SK-N-SH treated with all-trans-retinoic acid at 6 μM for 48 hours (cell line): Measurements from ENCODE around the gene ADH5.

ENCODE experiments used
- ATAC-seq: fragments of 200-7000 bp; cut with Tn5 transposase; 3 replicates; pipeline ENCODE4 v1.9.1; 2020; ENCODE audit warnings: mild to moderate bottlenecking, moderate library complexity
- ARNTL ChIP-seq: fragments of 450-650 bp; formaldehyde crosslinking; IDR thresholded peaks from 2 replicates; pipeline ENCODE4 v1.5.0; 2020; ENCODE audit warnings: low read depth, mild to moderate bottlenecking, moderate library complexity, borderline replicate concordance
- BACH2 ChIP-seq: fragments of 250-450 bp; sonication (Bioruptor Pico); IDR thresholded peaks from 2 replicates; pipeline ENCODE4 v1.9.0; 2021; ENCODE audit warnings: mild to moderate bottlenecking, borderline replicate concordance
- CSDC2 ChIP-seq: fragments of 250-450 bp; sonication (Bioruptor Pico); IDR thresholded peaks from 2 replicates; pipeline ENCODE4 v1.5.0; 2020; ENCODE audit warnings: mild to moderate bottlenecking, moderate library complexity
- ESRRG ChIP-seq: fragments of 250-450 bp; sonication (Bioruptor Pico); IDR thresholded peaks from 2 replicates; pipeline ENCODE4 v1.6.1; 2021; ENCODE audit warnings: mild to moderate bottlenecking
- GLIS3 ChIP-seq: fragments of 250-450 bp; sonication (Bioruptor Pico); IDR thresholded peaks from 2 replicates; pipeline ENCODE4 v1.5.0; 2020; ENCODE audit warnings: mild to moderate bottlenecking, moderate library complexity
- ISL1 ChIP-seq: fragments of 250-450 bp; sonication (Bioruptor Pico); IDR thresholded peaks from 2 replicates; pipeline ENCODE4 v2.1.2; 2022; ENCODE audit warnings: mild to moderate bottlenecking, moderate library complexity
- OSR1 ChIP-seq: fragments of 250-450 bp; sonication (Bioruptor Pico); IDR thresholded peaks from 2 replicates; pipeline ENCODE4 v1.8.0; 2022; ENCODE audit warnings: moderate library complexity, mild to moderate bottlenecking, inconsistent platforms
- PPARA ChIP-seq: fragments of 250-450 bp; sonication (Bioruptor Pico); IDR thresholded peaks from 2 replicates; pipeline ENCODE4 v1.5.0; 2020; ENCODE audit warnings: mild to moderate bottlenecking, borderline replicate concordance
- RARB ChIP-seq: fragments of 250-450 bp; sonication (Bioruptor Pico); IDR thresholded peaks from 2 replicates; pipeline ENCODE4 v1.8.0; 2021; ENCODE audit warnings: mild to moderate bottlenecking, moderate library complexity
- SNAI2 ChIP-seq: fragments of 250-450 bp; sonication (Bioruptor Pico); IDR thresholded peaks from 2 replicates; pipeline ENCODE4 v1.5.0; 2020; ENCODE audit warnings: mild to moderate bottlenecking, moderate library complexity
- TCF4 ChIP-seq: fragments of 250-450 bp; sonication (Bioruptor Pico); IDR thresholded peaks from 2 replicates; pipeline ENCODE4 v1.8.0; 2021; ENCODE audit warnings: mild to moderate bottlenecking, moderate library complexity, borderline replicate concordance
- TOX ChIP-seq: fragments of 250-450 bp; sonication (Bioruptor Pico); IDR thresholded peaks from 2 replicates; pipeline ENCODE4 v1.8.0; 2021; ENCODE audit warnings: mild to moderate bottlenecking, moderate library complexity, borderline replicate concordance
- ZC3H10 ChIP-seq: fragments of 250-450 bp; sonication (Bioruptor Pico); IDR thresholded peaks from 2 replicates; pipeline ENCODE4 v1.5.1; 2021; ENCODE audit warnings: mild to moderate bottlenecking, moderate library complexity
- ZFP3 ChIP-seq: fragments of 250-450 bp; sonication (Bioruptor Pico); IDR thresholded peaks from 2 replicates; pipeline ENCODE4 v1.5.0; 2020; ENCODE audit warnings: mild to moderate bottlenecking, moderate library complexity
- ZFP30 ChIP-seq: fragments of 450-650 bp; formaldehyde crosslinking; IDR thresholded peaks from 2 replicates; pipeline ENCODE4 v1.5.0; 2022; ENCODE audit warnings: mild to moderate bottlenecking, moderate library complexity
- ZNF565 ChIP-seq: fragments of 450-650 bp; formaldehyde crosslinking; conservative IDR thresholded peaks from 2 replicates; pipeline ENCODE4 v1.5.0; 2020; ENCODE audit warnings: low read depth, mild to moderate bottlenecking, moderate library complexity
- ZNF70 ChIP-seq: fragments of 450-650 bp; formaldehyde crosslinking; IDR thresholded peaks from 2 replicates; pipeline ENCODE4 v1.5.0; 2020; ENCODE audit warnings: mild to moderate bottlenecking, moderate library complexity
- ZNF8 ChIP-seq: fragments of 450-650 bp; formaldehyde crosslinking; IDR thresholded peaks from 2 replicates; pipeline ENCODE4 v1.5.0; 2020; ENCODE audit warnings: mild to moderate bottlenecking, moderate library complexity
- TF ChIP-seq, protein P1 (sequence below): fragments of 250-450 bp; sonication (Bioruptor Pico); IDR thresholded peaks from 2 replicates; pipeline ENCODE4 v1.8.0; 2021; ENCODE audit warnings: low read depth, mild to moderate bottlenecking, moderate library complexity, borderline replicate concordance
- TF ChIP-seq, protein P2 (sequence below): fragments of 250-450 bp; sonication (Bioruptor Pico); IDR thresholded peaks from 2 replicates; pipeline ENCODE4 v1.5.1; 2020; ENCODE audit warnings: low read depth, mild to moderate bottlenecking, moderate library complexity
- TF ChIP-seq, protein P3 (sequence below): fragments of 250-450 bp; sonication (Bioruptor Pico); IDR thresholded peaks from 2 replicates; pipeline ENCODE4 v1.5.0; 2020; ENCODE audit warnings: mild to moderate bottlenecking, moderate library complexity
- TF ChIP-seq, protein P4 (sequence below): fragments of 250-450 bp; sonication (Bioruptor Pico); IDR thresholded peaks from 2 replicates; pipeline ENCODE4 v1.5.1; 2021; ENCODE audit warnings: mild to moderate bottlenecking, moderate library complexity

Gene ADH5

DNA sequence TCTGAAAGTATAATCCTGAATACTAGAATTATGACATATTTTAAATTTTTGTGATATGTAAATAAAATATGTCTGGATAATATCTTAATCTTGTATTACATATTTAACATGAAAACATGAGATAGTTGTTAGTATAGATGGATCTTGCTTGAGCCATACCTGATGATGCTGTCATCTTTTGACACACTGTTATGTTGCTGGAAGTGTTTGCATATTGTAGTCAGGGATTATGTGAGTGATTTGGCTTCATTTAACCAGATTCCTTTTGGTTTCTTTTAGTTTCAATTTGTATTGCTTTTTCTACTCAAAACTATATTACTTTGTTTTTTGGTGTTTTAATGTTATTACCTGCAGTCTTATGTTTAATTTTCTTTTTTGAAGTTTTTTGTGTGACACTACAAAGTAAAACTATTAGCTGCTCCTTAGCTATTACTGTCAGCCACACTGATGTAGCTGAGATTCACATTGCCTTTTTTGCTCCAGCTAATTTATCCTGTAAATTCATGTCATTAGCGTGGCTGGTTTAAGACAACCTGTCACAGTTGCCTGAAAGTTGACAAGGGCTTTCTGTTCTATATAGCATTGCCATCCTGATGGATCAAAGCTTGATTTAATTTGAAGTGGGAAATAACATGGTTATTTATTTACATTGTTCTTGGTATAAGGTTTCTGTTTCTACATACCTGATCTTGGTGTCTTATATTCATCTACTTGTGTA lies 59.4 kb downstream of the ADH5 start:
- TF ChIP-seq ARNTL, result no peak
- no peak for TF ChIP-seq OSR1 (CRISPR knock-in tag)
- TF ChIP-seq TCF4 (CRISPR knock-in tag), result no peak
- no peak for TF ChIP-seq ESRRG
- TF ChIP-seq PPARA (CRISPR knock-in tag), result no peak
- TF ChIP-seq, protein P1, sequence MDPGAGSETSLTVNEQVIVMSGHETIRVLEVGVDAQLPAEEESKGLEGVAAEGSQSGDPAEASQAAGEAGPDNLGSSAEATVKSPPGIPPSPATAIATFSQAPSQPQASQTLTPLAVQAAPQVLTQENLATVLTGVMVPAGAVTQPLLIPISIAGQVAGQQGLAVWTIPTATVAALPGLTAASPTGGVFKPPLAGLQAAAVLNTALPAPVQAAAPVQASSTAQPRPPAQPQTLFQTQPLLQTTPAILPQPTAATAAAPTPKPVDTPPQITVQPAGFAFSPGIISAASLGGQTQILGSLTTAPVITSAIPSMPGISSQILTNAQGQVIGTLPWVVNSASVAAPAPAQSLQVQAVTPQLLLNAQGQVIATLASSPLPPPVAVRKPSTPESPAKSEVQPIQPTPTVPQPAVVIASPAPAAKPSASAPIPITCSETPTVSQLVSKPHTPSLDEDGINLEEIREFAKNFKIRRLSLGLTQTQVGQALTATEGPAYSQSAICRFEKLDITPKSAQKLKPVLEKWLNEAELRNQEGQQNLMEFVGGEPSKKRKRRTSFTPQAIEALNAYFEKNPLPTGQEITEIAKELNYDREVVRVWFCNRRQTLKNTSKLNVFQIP (CRISPR knock-in tag), result no peak
- TF ChIP-seq ZNF8 (CRISPR knock-in tag), result no peak
- TF ChIP-seq CSDC2 (CRISPR knock-in tag), result no peak
- TF ChIP-seq GLIS3 (CRISPR knock-in tag), result no peak
- TF ChIP-seq ZFP30 (CRISPR knock-in tag), result no peak
- no peak for TF ChIP-seq ZC3H10 (CRISPR knock-in tag)
- no peak for TF ChIP-seq ISL1 (CRISPR knock-in tag)
- TF ChIP-seq, protein P2, sequence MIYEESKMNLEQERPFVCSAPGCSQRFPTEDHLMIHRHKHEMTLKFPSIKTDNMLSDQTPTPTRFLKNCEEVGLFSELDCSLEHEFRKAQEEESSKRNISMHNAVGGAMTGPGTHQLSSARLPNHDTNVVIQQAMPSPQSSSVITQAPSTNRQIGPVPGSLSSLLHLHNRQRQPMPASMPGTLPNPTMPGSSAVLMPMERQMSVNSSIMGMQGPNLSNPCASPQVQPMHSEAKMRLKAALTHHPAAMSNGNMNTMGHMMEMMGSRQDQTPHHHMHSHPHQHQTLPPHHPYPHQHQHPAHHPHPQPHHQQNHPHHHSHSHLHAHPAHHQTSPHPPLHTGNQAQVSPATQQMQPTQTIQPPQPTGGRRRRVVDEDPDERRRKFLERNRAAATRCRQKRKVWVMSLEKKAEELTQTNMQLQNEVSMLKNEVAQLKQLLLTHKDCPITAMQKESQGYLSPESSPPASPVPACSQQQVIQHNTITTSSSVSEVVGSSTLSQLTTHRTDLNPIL (CRISPR knock-in tag), result no peak
- TF ChIP-seq, protein P3, sequence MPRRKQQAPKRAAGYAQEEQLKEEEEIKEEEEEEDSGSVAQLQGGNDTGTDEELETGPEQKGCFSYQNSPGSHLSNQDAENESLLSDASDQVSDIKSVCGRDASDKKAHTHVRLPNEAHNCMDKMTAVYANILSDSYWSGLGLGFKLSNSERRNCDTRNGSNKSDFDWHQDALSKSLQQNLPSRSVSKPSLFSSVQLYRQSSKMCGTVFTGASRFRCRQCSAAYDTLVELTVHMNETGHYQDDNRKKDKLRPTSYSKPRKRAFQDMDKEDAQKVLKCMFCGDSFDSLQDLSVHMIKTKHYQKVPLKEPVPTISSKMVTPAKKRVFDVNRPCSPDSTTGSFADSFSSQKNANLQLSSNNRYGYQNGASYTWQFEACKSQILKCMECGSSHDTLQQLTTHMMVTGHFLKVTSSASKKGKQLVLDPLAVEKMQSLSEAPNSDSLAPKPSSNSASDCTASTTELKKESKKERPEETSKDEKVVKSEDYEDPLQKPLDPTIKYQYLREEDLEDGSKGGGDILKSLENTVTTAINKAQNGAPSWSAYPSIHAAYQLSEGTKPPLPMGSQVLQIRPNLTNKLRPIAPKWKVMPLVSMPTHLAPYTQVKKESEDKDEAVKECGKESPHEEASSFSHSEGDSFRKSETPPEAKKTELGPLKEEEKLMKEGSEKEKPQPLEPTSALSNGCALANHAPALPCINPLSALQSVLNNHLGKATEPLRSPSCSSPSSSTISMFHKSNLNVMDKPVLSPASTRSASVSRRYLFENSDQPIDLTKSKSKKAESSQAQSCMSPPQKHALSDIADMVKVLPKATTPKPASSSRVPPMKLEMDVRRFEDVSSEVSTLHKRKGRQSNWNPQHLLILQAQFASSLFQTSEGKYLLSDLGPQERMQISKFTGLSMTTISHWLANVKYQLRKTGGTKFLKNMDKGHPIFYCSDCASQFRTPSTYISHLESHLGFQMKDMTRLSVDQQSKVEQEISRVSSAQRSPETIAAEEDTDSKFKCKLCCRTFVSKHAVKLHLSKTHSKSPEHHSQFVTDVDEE (CRISPR knock-in tag), result no peak
- ATAC-seq, result peak; percentile 37; the same call in 1 of the 3 replicates

DNA sequence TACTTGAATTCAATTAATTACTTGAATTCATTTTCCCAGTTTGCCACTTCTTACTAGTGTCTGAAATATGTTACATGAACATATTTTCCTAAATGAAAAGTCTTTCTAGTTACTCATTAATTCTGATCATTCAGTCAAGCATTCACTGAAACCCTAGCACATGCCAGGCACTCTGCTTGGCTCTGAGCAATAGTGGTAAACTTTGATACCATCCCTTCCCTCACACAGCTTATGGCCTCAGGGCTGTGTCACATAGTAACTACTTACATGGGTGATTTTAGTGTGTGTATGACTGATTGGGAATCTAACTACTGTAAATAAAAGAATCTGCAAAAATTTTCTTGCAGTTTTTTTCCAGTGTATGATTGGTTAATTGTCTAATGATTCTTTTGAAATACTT lies 60.4 kb downstream of the ADH5 start:
- no peak for TF ChIP-seq ZFP3 (CRISPR knock-in tag)
- TF ChIP-seq SNAI2 (CRISPR knock-in tag), result no peak
- no peak for TF ChIP-seq RARB (CRISPR knock-in tag)
- TF ChIP-seq, protein P3 (CRISPR knock-in tag), result no peak
- TF ChIP-seq, protein P4, sequence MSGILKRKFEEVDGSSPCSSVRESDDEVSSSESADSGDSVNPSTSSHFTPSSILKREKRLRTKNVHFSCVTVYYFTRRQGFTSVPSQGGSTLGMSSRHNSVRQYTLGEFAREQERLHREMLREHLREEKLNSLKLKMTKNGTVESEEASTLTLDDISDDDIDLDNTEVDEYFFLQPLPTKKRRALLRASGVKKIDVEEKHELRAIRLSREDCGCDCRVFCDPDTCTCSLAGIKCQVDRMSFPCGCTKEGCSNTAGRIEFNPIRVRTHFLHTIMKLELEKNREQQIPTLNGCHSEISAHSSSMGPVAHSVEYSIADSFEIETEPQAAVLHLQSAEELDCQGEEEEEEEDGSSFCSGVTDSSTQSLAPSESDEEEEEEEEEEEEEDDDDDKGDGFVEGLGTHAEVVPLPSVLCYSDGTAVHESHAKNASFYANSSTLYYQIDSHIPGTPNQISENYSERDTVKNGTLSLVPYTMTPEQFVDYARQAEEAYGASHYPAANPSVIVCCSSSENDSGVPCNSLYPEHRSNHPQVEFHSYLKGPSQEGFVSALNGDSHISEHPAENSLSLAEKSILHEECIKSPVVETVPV (CRISPR knock-in tag), result no peak
- no peak for TF ChIP-seq OSR1 (CRISPR knock-in tag)
- no peak for TF ChIP-seq ZNF8 (CRISPR knock-in tag)
- no peak for TF ChIP-seq GLIS3 (CRISPR knock-in tag)
- no peak for TF ChIP-seq CSDC2 (CRISPR knock-in tag)
- no peak for TF ChIP-seq BACH2 (CRISPR knock-in tag)
- TF ChIP-seq TCF4 (CRISPR knock-in tag), result no peak
- no peak for TF ChIP-seq ARNTL
- TF ChIP-seq ZFP30 (CRISPR knock-in tag), result no peak
- TF ChIP-seq, protein P2 (CRISPR knock-in tag), result no peak
- no peak for TF ChIP-seq ESRRG
- TF ChIP-seq ISL1 (CRISPR knock-in tag), result no peak
- TF ChIP-seq ZNF565 (CRISPR knock-in tag), result no peak
- no peak for TF ChIP-seq TOX (CRISPR knock-in tag)
- TF ChIP-seq ZNF70 (CRISPR knock-in tag), result no peak
- TF ChIP-seq, protein P1 (CRISPR knock-in tag), result no peak
- no peak; the same call in 2 of the 3 replicates for ATAC-seq
